Body of pancreas (tissue), 4 donors: ENCODE measurements around the gene MAML3.

Source experiments
- CTCF ChIP-seq, 7 experiments: fragments of 450-650 bp in 4 of 7; fragments of 200-600 bp in 3 of 7; sonication (generic) in 3 of 7; IDR thresholded peaks; one replicate each; pipeline ENCODE4 v1.5.1; 2016 to 2019; ENCODE audit warnings: antibody characterized with exemption in 7 of 7
- POLR2A ChIP-seq, 3 donors: fragments of 450-650 bp; IDR thresholded peaks; one replicate each; pipeline ENCODE4 v1.6.1; 2016; ENCODE audit warnings: antibody characterized with exemption in 3 of 3, mild to moderate bottlenecking in 2 of 3

DNA sequence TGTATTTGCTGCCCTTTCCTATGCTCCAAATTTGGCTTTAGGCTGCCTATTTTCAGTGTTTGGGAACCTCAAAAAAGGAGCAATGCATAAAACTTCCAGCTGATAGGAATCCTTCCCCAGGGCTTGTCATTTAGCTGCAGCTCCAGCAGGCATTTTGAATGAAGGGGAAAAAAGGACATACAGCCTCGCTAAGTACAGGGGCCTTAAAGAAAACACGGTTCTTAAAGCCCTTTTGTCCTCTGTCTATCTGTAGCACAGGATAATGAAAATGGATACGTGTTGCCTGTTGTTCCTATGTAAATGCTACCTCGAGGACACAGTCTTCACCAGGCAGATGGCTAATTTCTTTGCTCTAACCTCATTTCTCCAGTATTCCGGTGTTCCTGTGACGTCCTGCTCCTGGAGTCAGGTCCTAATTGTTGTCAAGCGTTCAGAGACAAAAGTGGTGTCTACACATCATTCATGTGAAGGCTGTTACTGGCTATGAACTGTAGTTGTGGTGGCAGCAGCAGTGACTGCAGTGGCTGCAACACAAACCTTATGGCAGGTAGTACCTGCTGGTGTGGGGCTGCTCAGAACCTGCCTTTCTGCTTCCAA lies 371.0 kb downstream of the MAML3 start:
- TF ChIP-seq CTCF (IDR thresholded peaks at IDR 0.05) (no peak), POLR2A (IDR thresholded peaks at IDR 0.05) (no peak)
